NCI-H82 treated with DMSO at 0.1 percent for 48 hours (cell line): ENCODE data around the gene HOXC9.

Experiments used
- DNase-seq: peaks from one replicate; lab custom pipeline; 2025; ENCODE audit not compliant: unreplicated experiment; lab: John Stamatoyannopoulos, UW

Gene HOXC9

DNA sequence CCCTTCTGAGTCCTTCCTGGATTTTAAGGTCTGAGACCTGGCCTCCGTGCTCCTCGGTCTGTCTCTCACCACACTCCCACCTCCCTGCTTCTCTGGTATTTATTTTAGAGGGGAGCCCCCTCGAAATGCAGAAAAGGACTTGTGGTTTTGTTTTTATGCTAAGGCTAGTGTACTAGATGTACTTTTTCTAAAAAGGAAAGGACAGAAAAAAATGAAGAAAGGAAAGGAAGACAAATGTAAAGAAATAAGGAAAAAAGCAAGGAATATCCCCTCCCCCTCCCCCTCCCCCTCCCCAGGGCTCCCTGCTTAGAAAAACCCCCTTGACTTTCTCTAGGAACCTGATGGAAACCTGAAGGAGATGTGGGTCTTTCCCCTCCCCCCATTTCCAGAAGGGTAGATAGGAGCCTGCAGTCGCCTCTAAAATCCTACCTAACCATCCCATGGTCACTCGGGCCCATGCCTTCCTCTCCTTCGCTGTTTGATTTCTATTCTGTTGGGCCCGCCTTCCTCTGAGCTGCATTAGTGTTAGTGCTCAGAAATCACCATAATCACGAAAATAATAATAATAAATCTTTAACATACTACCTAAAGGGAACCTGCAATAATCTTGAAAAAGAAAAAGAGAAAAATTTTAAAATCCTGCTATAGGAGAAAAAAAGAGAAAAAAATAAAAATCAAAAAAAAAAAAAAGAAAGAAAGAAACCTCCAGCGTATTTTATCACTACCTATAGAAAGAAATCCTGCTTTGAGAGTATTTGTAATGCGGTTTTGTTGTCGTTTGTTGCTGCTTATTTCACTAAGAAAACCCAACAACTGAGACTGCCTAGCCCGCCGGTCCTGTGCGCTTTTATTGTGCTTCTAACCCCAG lies 11.9 kb downstream of the HOXC9 start:
- DNase-seq = no peak

DNA sequence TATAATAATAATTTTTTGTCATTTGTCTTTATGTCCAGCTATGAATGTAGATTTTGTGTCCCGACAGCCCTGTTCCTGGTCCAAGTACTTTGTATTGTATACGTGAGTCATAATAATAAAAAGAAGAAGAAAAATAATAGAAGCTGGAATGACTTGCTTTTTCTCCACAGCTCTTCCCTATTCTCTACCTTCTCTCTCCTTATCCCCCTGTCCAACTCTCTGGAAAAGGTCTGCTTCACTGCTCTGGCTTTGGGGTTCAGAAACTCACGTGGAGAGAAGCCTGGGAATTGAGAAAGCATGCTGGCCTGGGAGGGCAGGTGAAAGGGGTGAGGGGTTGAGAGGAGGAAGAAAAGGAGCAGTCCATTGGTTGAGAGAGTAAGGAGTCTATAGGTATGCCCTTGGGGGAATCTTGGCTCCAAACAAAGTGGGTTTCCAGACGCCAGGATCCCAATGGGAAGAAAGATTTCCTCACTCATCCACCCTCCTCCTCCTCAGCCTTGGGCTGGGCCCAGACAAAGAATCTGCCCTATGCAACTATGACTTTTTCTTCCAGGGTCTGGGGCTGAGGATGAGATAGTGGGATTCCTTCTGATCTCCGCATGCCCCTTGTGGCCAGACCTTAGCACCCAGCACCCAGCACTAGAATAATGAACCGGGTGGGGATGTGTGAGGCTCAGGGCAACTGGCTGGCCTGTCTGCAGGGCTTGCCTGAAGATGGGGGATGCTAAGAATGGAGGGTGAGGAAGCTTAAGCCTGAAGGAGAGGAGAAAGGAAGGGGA lies 12.9 kb downstream of the HOXC9 start:
- DNase-seq = no peak

DNA sequence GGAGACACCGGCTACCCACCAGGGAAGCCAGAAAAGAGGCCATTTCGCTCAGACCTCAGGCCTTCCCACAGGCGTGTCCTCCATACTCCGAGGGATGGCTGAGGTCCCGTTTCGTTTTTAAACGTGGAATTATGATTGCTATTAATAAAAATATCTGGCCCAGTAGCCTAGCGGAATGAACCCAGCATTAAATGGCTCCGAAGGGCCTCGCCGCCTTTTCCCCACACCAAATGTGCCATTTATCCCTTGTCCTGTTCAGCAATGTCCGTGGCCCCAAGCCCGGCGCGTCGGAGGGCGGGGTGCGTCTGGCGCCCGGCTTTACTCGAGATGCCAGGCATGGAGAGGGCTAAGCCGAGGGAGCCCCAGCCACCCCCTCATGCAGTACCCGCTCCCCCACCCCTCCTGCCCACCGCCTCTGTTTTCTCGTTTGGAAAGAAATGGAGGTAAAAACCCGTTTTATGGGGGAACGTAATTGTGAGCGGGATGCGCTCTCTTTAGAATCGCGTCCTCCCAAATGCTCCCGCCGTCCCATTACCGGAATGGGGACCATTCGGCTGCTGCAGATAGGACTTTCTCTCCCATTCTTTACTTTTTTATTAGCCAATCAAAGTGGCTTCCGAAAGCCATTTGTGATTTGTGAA lies 14.5 kb downstream of the HOXC9 start:
- no peak for DNase-seq

DNA sequence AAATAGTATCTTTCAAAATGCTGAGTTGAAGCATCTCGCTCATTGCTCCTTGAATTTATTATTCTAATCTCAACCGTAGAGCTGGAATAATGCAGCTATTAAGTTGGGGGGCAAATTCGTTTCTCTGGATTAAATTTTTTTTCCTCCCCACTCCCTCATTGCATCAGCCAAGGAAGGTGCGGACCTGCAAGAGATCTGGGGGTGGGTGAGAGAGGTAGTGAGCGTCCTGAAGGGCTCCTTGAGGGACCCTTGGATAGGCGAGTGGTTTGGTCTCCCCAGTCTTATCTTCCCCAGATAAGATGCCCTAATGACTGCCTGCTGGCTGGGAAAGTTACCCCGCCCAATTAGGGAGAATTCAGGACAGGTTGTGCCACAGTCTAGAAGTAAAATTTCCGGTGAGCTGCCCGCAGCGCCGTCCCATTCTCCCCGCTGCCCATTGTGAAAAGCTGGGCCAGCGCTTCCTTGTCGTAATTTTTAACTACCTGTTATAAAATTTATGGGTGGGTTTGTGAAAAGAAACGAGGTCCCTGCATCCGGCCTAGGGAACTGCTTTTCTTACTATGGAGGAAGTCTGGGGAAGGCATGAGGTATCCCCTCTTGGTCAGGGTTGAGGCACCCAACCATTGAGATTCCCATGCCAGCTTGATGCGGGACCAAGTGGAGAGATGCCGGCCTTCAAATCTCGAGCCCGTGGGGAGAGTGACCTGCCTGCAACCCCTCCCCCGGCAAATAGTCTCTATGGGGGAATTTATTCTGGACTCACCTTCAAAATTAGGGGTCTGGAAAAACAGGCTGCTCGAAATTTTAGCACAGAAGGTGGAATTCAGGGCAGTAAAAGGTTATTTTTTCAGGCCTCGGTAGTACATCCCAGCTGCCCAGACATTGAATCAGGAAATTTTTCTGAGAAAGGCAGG lies 15.3 kb downstream of the HOXC9 start:
- DNase-seq = no peak

DNA sequence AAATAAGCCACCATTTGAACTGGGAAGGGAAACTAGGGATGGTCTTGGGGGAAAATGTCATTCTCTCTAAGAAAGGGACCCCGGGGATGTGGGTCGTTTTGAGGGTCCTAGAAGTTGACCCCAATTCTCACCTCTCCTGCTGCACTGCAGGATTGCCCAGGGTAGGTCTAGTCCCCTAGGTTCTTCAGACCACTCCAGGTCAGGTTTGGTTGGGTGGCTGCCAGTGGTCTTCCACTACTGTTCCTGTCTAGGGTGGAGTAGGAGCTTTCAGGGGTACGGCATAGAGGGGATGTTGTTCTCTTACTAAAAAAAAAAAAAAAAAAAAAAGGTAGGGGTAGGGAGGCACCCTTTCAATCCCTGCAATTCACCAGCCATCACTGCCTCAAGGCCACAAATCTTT lies 16.1 kb downstream of the HOXC9 start:
- no peak for DNase-seq

DNA sequence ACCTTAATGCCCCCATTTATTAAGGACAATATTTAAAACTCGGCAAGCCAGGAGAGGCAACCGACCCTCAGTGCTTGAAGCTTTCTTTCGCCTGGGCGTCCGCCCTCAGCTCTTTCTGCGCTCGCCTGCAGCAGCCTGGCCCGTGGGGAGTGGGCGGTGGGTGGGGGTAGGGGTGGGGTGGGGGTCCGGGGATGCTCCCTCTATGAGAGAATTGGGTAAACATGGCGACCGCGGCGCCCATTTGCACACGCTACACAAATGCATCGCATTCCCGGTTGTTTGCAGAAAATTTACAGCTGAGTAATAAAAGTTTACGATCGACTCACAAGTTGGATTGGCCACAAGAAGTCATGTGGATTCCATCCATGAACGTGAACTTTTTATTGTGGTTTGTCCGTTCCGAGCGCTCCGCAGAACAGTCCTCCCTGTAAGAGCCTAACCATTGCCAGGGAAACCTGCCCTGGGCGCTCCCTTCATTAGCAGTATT lies 16.6 kb downstream of the HOXC9 start:
- DNase-seq = no peak

DNA sequence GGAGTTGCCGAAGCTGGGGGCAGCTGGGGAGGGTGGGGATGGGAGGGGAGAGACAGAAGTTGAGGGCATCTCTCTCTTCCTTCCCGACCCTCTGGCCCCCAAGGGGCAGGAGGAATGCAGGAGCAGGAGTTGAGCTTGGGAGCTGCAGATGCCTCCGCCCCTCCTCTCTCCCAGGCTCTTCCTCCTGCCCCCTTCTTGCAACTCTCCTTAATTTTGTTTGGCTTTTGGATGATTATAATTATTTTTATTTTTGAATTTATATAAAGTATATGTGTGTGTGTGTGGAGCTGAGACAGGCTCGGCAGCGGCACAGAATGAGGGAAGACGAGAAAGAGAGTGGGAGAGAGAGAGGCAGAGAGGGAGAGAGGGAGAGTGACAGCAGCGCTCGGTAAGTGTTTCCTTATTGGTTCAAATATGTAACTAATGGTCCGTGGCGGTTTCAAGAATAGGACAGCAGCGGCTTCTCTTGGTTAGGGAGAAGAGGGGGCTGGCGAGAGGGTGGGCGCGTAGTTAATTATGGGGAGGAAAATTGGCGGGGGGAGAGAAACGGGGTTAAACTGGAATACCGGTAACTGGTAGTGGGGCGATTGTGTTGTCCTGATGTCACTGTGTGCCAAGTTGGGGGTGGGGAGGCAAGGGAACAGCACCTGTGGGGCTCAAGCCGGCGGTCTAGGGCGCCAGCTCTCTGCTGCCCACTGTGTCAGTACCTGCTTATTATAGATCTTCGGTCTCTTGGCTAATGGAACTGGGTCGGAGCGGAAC lies 17.2 kb downstream of the HOXC9 start:
- peak; percentile 80 for DNase-seq

DNA sequence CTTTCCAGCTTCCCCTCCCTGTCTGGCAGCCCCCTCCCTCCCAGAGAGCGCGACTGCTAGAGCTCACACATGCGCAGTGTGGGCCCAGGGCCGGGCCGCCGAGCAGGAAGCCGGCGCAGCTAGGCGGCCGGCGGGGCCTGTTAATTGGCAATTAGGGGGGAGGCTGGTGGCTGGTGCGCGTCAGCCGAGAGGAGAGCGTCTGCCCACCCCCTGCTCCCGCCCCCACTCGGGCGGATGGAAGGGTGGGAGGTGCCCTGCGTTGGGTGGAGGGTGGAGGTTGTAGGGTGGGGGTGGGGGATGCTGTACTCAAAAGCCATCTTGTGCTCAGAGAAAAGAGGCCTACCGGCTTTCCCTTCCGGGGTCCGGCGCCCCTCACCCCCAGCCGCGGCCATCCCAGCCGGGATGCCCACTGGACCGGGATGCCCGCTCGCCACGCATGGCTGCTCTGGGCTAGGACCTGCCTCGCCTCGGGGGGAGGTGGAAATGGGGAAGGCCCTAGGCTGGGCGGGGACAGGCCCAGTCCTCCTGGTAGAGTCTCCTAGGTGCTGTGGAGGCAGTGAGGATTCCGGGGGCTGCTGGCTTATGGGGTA lies 18.0 kb downstream of the HOXC9 start:
- DNase-seq = peak; percentile 93

DNA sequence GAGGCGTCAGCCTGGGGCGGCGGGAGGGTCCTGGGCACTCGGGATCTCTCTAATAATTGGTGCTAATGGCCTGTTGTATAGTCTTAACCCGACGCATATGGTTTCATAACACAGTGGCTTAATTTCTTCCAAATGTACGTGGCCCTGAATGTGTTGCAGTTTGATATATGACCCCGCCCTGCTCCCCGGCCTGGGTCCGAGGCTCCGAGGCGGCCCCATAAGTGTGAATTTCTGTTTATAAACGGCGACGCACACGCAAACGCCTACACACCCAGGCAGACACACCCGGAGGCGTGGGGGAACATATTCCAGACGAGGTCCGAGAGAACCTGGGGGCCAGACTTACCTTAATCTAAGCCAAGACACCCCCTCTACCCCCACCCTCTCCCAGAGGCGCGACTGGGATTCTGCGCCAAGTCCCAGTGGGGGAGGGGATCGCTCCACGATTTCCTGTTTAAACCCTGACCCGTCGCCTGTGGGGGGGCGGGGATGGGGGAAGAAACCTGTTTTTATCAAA lies 18.6 kb downstream of the HOXC9 start:
- peak; percentile 42 for DNase-seq

DNA sequence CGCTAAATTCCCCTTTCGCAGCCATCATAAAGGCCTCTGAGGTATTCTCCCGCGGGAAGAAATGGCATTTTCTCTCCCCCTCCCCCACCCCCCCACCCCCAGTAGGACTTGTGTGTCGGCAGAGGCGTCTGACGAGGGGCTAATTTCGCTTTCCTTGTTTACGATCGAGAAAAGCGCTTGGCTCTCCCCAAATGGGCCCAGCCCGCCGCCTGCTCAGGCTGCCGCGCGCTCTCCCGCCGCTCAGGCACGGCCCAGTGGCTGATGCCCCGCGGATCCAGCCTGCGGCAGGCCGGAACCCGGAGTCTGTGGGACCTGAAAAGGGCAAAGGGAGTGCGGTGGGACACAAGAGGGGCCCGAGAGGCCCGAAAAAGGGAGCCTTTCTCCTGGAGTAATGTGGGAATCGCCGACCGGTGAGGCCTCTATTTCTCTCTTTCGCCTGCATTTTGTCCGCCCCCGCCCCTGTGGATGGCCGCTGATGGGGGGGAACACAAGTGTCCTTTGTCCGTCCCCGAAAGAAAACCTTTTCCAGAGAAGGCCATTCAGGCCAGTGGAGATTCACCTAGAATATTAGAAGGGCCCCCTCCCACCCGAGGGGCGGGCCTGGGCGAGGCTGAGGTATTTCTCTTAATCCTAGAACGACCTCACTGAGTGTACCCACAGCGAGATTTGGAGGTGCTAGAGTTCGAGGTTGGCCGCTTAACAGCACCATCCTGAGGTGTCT lies 19.3 kb downstream of the HOXC9 start:
- DNase-seq = no peak

DNA sequence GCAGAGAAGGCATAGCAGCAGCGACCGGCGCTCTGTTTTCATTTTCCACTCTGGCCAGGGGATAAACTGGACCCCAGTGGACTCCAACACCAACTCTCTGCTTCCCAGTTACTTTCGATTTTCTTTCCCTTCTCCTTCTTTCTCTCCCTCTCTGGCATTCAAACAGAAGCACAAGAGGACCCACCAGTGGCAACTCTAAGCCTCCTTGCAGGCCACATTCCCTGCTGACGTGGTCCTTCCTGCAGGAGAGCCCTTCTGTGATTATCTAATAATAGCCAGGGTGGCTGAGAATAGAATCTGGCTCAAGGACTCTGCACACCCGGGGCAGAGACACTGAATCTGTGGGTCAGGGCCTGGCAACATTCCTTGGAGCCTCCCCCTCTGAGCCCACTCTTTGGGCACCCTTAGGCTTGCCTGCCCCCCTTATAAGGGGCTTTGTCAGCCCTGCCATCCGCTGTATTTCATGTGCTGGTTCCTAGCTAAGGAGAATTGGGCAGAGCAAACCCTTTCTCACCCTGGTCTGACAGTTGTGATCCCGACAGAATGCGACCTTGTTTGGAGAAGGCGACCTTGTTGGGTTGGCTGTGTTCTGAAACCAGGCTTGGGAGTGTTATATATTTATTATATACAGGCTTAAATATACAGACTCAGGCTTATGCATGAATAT lies 20.1 kb downstream of the HOXC9 start:
- DNase-seq = no peak

DNA sequence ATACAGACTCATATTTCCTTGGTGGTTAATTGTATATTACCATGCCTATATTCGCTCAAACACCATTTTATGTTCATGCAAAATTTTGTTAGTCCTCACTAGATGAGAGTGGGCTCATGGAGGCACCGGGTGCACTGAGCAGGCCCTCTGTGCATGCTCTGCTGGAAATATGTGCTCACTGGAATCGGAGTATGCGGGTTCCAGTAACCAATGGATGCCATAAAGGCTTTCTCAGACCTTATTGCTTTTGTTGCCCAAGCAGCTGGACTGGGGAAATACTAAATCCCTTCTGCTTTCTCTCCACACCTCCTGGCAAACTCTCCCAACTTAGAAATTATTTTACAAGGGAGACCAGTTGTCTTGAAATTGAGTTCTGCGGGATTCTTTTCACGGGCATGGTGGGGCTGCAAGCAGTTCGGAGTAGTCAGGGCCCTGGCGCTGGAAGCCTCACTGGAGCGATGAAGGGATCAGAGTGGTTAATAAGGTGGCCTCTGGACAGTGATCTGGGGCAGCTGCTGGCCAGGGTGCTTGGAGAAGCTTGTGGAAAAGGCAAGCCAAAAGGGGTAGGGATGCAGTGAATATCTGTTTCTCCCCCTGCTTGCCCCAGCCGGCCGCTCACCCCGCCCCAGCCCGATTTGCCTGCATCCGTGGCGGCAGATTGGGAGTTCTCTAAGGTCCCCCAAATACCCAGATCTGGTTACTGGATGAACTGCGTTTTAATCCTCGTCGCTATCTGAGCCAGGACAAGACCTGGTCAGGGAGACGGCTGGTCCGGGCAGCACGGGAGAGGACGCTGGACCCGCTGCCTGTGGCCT lies 20.8 kb downstream of the HOXC9 start:
- DNase-seq = no peak

DNA sequence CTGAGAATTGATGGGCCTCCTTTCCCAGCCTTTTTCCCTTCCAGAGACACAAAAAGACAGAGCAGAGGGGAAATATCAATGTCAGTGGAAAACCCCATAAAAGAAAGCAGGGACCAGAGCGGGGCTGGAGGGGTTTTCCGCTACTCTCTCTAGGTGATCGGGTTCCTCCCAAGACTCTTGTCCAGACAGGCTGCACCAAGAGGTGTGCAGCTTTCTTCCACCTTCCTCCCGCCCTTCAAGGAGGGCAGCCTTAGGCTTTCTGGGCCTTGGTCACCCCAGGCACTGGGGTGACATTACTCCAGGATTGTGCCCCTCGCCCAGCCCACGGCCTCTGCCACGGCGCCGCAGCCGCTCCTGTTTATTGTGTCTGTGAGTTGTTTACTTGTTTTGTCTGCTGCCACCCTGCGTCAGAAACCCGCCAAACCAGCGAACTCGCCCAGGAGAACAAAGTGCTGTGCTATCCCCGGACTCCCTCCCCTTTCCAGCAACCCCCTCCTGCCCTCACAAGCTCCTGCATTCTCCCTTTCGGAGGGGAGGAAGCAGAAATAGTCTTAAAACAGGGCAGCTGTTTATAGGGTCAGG lies 21.6 kb downstream of the HOXC9 start:
- DNase-seq = peak; percentile 60

DNA sequence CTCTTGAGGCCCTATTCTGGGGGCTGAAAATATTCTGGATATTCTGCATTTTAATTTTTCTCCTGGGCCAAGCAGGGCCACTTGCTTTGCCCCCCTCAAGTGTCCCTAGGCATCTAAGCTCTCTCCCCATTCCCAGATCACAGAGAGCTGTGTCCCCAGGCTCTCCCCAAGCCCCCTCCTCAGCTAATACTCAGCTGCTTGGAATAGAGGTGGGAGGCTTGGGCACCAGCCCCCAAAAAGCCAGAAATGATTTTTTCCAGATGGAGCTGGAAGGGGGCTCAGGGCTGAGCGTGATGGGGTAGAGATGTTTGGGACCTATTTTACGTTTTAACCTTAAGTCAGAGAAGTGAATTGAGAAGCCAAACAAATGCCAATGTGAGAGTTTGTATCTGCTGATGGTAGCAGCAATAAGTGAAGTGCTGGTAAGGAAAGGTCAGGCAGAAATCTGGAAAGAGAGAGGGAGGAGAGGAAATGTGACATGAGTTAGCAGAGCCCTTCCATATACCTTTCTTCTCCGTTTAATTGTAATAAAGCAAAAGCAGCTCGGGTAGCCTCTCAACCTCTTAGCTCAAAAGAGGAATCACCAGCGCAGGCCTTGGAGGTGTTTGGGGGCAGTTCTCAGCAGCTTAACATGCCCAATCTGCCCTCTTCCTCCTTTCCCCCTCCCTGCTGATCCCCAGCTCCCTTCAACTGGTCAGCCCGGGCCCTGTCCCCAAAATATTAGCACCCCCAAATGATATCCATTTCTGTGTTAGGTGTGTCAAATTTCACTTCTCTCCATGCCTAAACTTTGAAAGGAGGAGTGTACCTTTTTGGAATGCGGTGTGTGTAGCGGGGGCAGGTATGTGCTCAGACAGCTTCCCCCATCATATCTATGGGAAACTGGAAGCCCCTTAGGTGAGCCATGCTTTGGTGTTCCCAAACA lies 23.3 kb downstream of the HOXC9 start:
- no peak for DNase-seq

DNA sequence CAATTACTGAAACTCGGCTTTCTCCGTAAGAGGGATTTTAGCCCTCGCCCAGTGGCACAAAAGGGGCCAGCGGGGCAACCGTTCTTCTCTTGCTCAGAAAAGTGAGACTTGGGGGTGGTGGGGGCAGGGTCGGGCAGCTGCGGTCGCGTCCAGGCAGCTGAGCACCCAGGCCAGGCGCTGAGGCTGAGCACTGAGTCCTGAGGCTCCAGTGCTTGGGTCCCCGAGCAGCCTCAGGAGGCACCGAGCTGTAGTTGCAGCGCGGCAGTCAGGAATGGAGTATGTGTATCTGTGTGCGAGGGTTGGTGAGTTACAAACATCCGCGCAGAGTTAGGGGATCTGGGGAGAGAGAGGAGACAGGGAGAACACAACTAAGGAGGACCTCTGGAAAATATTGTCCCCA lies 24.2 kb downstream of the HOXC9 start:
- no peak for DNase-seq
